Measurements from ENCODE around the gene DAAM2. TPM values are rescaled to one million over a fixed set of nuclear protein-coding genes. Genes with fewer than 3 reads are reported as not detected.

Gene DAAM2
- total and polyA plus RNA-seq, 2 donors (not counting 3 experiments of a cell fraction or from before 2014, with no cell fraction given): 0.42 to 0.44 TPM

DNA sequence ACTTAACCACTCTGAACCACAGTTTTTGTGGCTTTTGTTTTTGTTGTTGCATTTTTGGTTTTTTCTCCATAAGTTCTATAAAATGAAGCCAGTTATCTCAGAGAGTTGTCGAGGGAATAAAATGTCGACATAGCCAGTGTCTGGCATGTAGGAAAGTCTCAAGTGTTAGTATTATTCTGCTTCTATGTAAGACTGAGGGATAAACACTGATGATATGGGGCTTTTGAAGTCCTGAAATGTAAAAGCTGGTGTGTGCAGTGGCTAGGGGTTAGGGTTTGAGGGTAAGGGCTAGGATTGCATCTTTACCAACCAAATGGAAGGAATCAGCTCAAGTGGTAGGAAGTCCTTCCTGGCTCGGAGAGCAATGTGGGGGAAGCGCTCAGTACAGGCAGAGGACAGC is 59.2 kb downstream of the DAAM2 start:
- dilution Hi-C loops (cut with MboI; ENCODE audit: extremely low pct_ligation_motif_present, low sequenced_read_pairs): no loop called here

DNA sequence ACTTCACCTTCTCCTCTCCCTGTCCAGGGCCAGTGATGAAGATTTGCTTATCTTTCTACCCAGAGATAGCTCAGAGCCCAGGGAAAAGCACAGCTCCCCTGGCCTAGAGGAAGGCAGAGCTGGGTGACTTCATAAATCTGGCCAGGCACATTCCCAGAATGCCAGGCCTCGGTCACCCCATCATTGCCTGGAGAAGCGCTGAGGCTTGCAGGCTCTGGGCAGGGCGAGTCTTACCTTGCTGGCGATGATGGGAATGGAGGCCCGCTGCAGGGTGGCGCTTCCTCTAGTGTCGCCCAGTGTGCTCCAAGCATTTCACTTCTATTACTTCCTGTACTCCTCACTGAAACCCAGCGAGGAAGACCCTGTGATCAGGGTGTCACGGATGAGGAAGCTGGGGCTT is 60.1 kb downstream of the DAAM2 start:
- dilution Hi-C loops (cut with MboI; ENCODE audit: extremely low pct_ligation_motif_present, low sequenced_read_pairs): no loop called here

More for the DNA sequence above, 59.2 kb downstream of the DAAM2 start:
- DNase-seq (ENCODE audit: low read depth, low spot score) (no peak), FAIRE-seq (no peak)
- H3K9ac ChIP-seq (replicated peaks; ENCODE audit: extremely low read depth, insufficient read depth, low read length): no peak overlapping the region
- no peaks in the 10 kb centered on the region for H3K27me3 ChIP-seq (ENCODE audit: control insufficient read depth in 2 of 2, insufficient read depth in 2 of 2, low read length in 2 of 2)
- intact Hi-C loops (cut with micrococcal nuclease): no loop called here
- BruUV-seq (replicated peaks): no TSS peak
- H3K27ac ChIP-seq (ENCODE audit: insufficient read depth, low read depth, low read length): no peak overlapping the region
- ChIA-PET POLR2A (no interaction called here), CTCF (interaction anchor here (0.9 to 3.2 kb wide), 2 partner anchors 14 to 40 kb away, joined by 3 to 12 read pairs; no protein-coding TSS in a partner anchor)
- TF ChIP-seq JUN (IDR thresholded peaks at IDR 0.05; ENCODE audit: borderline replicate concordance, insufficient read depth, insufficient read length, low read depth) (no peak), POLR2A (IDR thresholded peaks at IDR 0.05; ENCODE audit: low read depth, low read length) (no peak), FOS (IDR thresholded peaks at IDR 0.05; ENCODE audit: borderline replicate concordance, insufficient read depth, low read length) (no peak), POLR2AphosphoS5 (IDR thresholded peaks at IDR 0.05; ENCODE audit: insufficient read depth, low read depth, low read length) (no peak)
- H3K9me1 ChIP-seq (replicated peaks; ENCODE audit: control insufficient read depth, extremely low read depth, insufficient read depth, low read length): no peaks in the 10 kb centered on the region
- H3K79me2 ChIP-seq (ENCODE audit: control insufficient read depth, insufficient read depth, low read length): no peaks in the 10 kb centered on the region
- H3K4me1 ChIP-seq (ENCODE audit: control insufficient read depth, extremely low read depth, insufficient read depth, low read length): no peaks in the 10 kb centered on the region
- H3K4me2 ChIP-seq (ENCODE audit: insufficient read depth, low read length): no peak overlapping the region
- H4K20me1 ChIP-seq (replicated peaks; ENCODE audit: control insufficient read depth, extremely low read depth, insufficient read depth, low read length): no peaks in the 10 kb centered on the region
- H2AFZ ChIP-seq (ENCODE audit: low read depth, low read length): no peak overlapping the region
- H3K9me3 ChIP-seq (replicated peaks; ENCODE audit: control insufficient read depth, insufficient read depth, low read length): no peaks in the 10 kb centered on the region
- no peak overlapping the region for H3K4me3 ChIP-seq (replicated peaks in 1 of 3; ENCODE audit: insufficient read depth in 1 of 3, low read depth in 1 of 3, low read length in 3 of 3)
- no peaks in the 10 kb centered on the region for H3K36me3 ChIP-seq (ENCODE audit: control insufficient read depth in 2 of 2, extremely low read depth in 1 of 2, insufficient read depth in 2 of 2, low read length in 2 of 2)

More for the DNA sequence above, 60.1 kb downstream of the DAAM2 start:
- Histone ChIP-seq H3K4me3 (replicated peaks in 1 of 3; ENCODE audit: insufficient read depth in 1 of 3, low read depth in 1 of 3, low read length in 3 of 3) (no peak overlapping the region), H3K27me3 (ENCODE audit: control insufficient read depth in 2 of 2, insufficient read depth in 2 of 2, low read length in 2 of 2) (no peaks in the 10 kb centered on the region), H3K36me3 (ENCODE audit: control insufficient read depth in 2 of 2, extremely low read depth in 1 of 2, insufficient read depth in 2 of 2, low read length in 2 of 2) (no peaks in the 10 kb centered on the region), H3K4me2 (ENCODE audit: insufficient read depth, low read length) (no peak overlapping the region), H4K20me1 (replicated peaks; ENCODE audit: control insufficient read depth, extremely low read depth, insufficient read depth, low read length) (no peaks in the 10 kb centered on the region), H3K9me3 (replicated peaks; ENCODE audit: control insufficient read depth, insufficient read depth, low read length) (no peaks in the 10 kb centered on the region), H3K9ac (replicated peaks; ENCODE audit: extremely low read depth, insufficient read depth, low read length) (no peak overlapping the region), H2AFZ (ENCODE audit: low read depth, low read length) (no peak overlapping the region), H3K4me1 (ENCODE audit: control insufficient read depth, extremely low read depth, insufficient read depth, low read length) (no peaks in the 10 kb centered on the region), H3K27ac (ENCODE audit: insufficient read depth, low read depth, low read length) (no peak overlapping the region), H3K79me2 (ENCODE audit: control insufficient read depth, insufficient read depth, low read length) (no peaks in the 10 kb centered on the region), H3K9me1 (replicated peaks; ENCODE audit: control insufficient read depth, extremely low read depth, insufficient read depth, low read length) (no peaks in the 10 kb centered on the region)
- POLR2A ChIA-PET: no interaction called here
- no TSS peak for BruUV-seq (replicated peaks)
- TF ChIP-seq MYC (IDR thresholded peaks at IDR 0.05; ENCODE audit: low read depth, low read length): no peak
- TF ChIP-seq, protein P1, sequence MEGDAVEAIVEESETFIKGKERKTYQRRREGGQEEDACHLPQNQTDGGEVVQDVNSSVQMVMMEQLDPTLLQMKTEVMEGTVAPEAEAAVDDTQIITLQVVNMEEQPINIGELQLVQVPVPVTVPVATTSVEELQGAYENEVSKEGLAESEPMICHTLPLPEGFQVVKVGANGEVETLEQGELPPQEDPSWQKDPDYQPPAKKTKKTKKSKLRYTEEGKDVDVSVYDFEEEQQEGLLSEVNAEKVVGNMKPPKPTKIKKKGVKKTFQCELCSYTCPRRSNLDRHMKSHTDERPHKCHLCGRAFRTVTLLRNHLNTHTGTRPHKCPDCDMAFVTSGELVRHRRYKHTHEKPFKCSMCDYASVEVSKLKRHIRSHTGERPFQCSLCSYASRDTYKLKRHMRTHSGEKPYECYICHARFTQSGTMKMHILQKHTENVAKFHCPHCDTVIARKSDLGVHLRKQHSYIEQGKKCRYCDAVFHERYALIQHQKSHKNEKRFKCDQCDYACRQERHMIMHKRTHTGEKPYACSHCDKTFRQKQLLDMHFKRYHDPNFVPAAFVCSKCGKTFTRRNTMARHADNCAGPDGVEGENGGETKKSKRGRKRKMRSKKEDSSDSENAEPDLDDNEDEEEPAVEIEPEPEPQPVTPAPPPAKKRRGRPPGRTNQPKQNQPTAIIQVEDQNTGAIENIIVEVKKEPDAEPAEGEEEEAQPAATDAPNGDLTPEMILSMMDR (IDR thresholded peaks at IDR 0.05; ENCODE audit: extremely low read depth in 1 of 2, insufficient read depth in 1 of 2, low read depth in 1 of 2, low read length in 2 of 2): no peak
- TF ChIP-seq, protein P2, sequence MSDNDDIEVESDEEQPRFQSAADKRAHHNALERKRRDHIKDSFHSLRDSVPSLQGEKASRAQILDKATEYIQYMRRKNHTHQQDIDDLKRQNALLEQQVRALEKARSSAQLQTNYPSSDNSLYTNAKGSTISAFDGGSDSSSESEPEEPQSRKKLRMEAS (IDR thresholded peaks at IDR 0.05; ENCODE audit: insufficient read depth, insufficient read length): no peak
- FAIRE-seq: no peak
- intact Hi-C loops (cut with micrococcal nuclease): no loop called here
- CTCF ChIA-PET: interaction anchor here (1.6 kb wide), 1 partner anchor 13 kb away, joined by 8 read pairs; no protein-coding TSS in a partner anchor
- DNase-seq (ENCODE audit: low read depth, low spot score): no peak
